GM12878 (cell line): ENCODE measurements around the gene RAD17. TPM values are rescaled to one million over a fixed set of nuclear protein-coding genes. Genes with fewer than 3 reads are reported as not detected.

Experiments used
- ATAC-seq: fragments of 200-7000 bp; cut with Tn5 transposase; 3 replicates; pipeline ENCODE4 v1.9.1; 2020; ENCODE audit warnings: mild to moderate bottlenecking, moderate library complexity
- BruUV-seq: library from RNA; stranded (reverse); fragments of 400-500 nt; replicated peaks from 2 replicates; lab custom pipeline; 2021; lab: Mats Ljungman, UMichigan
- CTCF ChIA-PET: fragments of 300-600 bp; sonication (Branson Sonifier 250); formaldehyde crosslinking; extraction: SDS; loops from one replicate; lab custom pipeline; 2021; ENCODE audit warnings: inconsistent platforms; lab: Yijun Ruan, JAX
- POLR2A ChIA-PET: fragments of 350-600 bp; formaldehyde crosslinking; extraction: SDS; loops from one replicate; lab custom pipeline; 2021; ENCODE audit warnings: inconsistent platforms; lab: Charles Lee
- RAD21 ChIA-PET: fragments of 300-600 bp; sonication (Branson Sonifier 250); formaldehyde crosslinking; loops from one replicate; lab custom pipeline; 2023; ENCODE audit warnings: antibody characterized with exemption; ENCODE audit not compliant: unreplicated experiment; lab: Charles Lee
- SMC1A ChIA-PET: fragments of 300-600 bp; sonication (Branson Sonifier 250); formaldehyde crosslinking; loops from one replicate; lab custom pipeline; 2023; ENCODE audit not compliant: unreplicated experiment, uncharacterized antibody; lab: Charles Lee
- DNase-seq: peaks from one replicate; pipeline ENCODE4 v3.0.0-alpha.2; 2011; ENCODE audit warnings: low read depth, low spot score
- FAIRE-seq: peaks from 3 replicates; lab custom pipeline; 2011; peaks lifted over from hg19 to GRCh38; lab: Jason Lieb, UNC
- H2AFZ ChIP-seq: 2 replicates; pipeline ENCODE4 v1.6.0; 2011; ENCODE audit warnings: low read depth, low read length, control low read depth; ENCODE audit not compliant: control insufficient read depth
- H3K27ac ChIP-seq: 2 replicates; pipeline ENCODE4 v1.5.1; 2011; ENCODE audit warnings: control low read depth; ENCODE audit not compliant: control insufficient read depth, insufficient read depth
- H3K27me3 ChIP-seq, 2 experiments: replicated peaks in 1 of 2; 2 replicates each; pipeline versions ENCODE4 v1.6.0 to v1.6.1; 2011; ENCODE audit warnings: low read length in 1 of 2; ENCODE audit not compliant: control insufficient read depth in 2 of 2, insufficient read depth in 2 of 2
- H3K36me3 ChIP-seq, 2 experiments: 2 replicates each; pipeline ENCODE4 v1.5.1; 2011; ENCODE audit warnings: low read length in 1 of 2; ENCODE audit not compliant: control insufficient read depth in 2 of 2, insufficient read depth in 2 of 2
- H3K4me1 ChIP-seq: 2 replicates; pipeline ENCODE4 v1.6.1; 2011; ENCODE audit warnings: mild to moderate bottlenecking, low read length, moderate library complexity, mixed read lengths; ENCODE audit not compliant: control insufficient read depth, insufficient read depth
- H3K4me2 ChIP-seq: 2 replicates; pipeline ENCODE4 v1.6.0; 2011; ENCODE audit warnings: control low read depth; ENCODE audit not compliant: control insufficient read depth, insufficient read depth
- H3K4me3 ChIP-seq: fragments of 200-600 bp; sonication (generic); 2 replicates; pipeline ENCODE4 v1.5.1; 2016
- H3K79me2 ChIP-seq: 2 replicates; pipeline ENCODE4 v1.6.0; 2011; ENCODE audit warnings: low read length; ENCODE audit not compliant: control insufficient read depth, insufficient read depth
- H3K9ac ChIP-seq: 2 replicates; pipeline ENCODE4 v1.8.0; 2011; ENCODE audit warnings: low read length, control low read depth, mixed read lengths; ENCODE audit not compliant: control insufficient read depth, insufficient read depth
- H3K9me3 ChIP-seq: replicated peaks from 3 replicates; pipeline ENCODE4 v1.5.1; 2011; ENCODE audit warnings: mild to moderate bottlenecking, low read length; ENCODE audit not compliant: control insufficient read depth, insufficient read depth
- H4K20me1 ChIP-seq: 2 replicates; pipeline ENCODE4 v1.6.0; 2011; ENCODE audit not compliant: control insufficient read depth, insufficient read depth
- BRCA1 ChIP-seq: IDR thresholded peaks from 2 replicates; pipeline ENCODE4 v1.6.1; 2011; ENCODE audit warnings: low read depth, low read length, improper control_type of control experiment
- CHD1 ChIP-seq: IDR thresholded peaks from 2 replicates; pipeline ENCODE4 v1.6.1; 2012; ENCODE audit warnings: low read depth, low read length, improper control_type of control experiment
- EED ChIP-seq: sonication (generic); IDR thresholded peaks from 2 replicates; pipeline ENCODE4 v1.6.1; 2016; ENCODE audit warnings: antibody characterized with exemption, low read depth
- FOXM1 ChIP-seq: IDR thresholded peaks from 2 replicates; pipeline ENCODE4 v1.6.1; 2012; ENCODE audit warnings: low read depth, mild to moderate bottlenecking, inconsistent platforms, low read length, moderate library complexity
- IKZF2 ChIP-seq, 2 experiments: fragments of 450-650 bp; IDR thresholded peaks; 2 replicates each; pipeline ENCODE4 v1.6.1; 2017; ENCODE audit warnings: mild to moderate bottlenecking in 2 of 2, moderate library complexity in 2 of 2
- KLF5 ChIP-seq: fragments of 450-650 bp; IDR thresholded peaks from 2 replicates; pipeline ENCODE4 v1.6.1; 2014; ENCODE audit warnings: mild to moderate bottlenecking; ENCODE audit not compliant: partially characterized antibody
- PAX8 ChIP-seq: fragments of 450-650 bp; IDR thresholded peaks from 2 replicates; pipeline ENCODE4 v1.6.1; 2017; ENCODE audit warnings: mild to moderate bottlenecking, moderate library complexity
- RB1 ChIP-seq: fragments of 450-650 bp; formaldehyde crosslinking; IDR thresholded peaks from 2 replicates; pipeline ENCODE4 v1.6.1; 2017; ENCODE audit warnings: mild to moderate bottlenecking, borderline replicate concordance
- SMAD1 ChIP-seq: fragments of 450-650 bp; IDR thresholded peaks from 2 replicates; pipeline ENCODE4 v1.6.1; 2018; ENCODE audit warnings: mild to moderate bottlenecking, low read depth; ENCODE audit not compliant: partially characterized antibody
- SP1 ChIP-seq: IDR thresholded peaks from one replicate; pipeline ENCODE4 v1.6.1; 2011; ENCODE audit warnings: low read depth, low read length
- YBX1 ChIP-seq: fragments of 450-650 bp; IDR thresholded peaks from 2 replicates; pipeline ENCODE4 v1.6.1; 2016; ENCODE audit warnings: antibody characterized with exemption
- ZBTB11 ChIP-seq: fragments of 450-650 bp; formaldehyde crosslinking; IDR thresholded peaks from 2 replicates; pipeline ENCODE4 v1.5.0; 2022; ENCODE audit warnings: mild to moderate bottlenecking, missing genetic modification characterization
- ZNF24 ChIP-seq: fragments of 450-650 bp; IDR thresholded peaks from 2 replicates; pipeline ENCODE4 v1.6.1; 2017; ENCODE audit warnings: antibody characterized with exemption, mild to moderate bottlenecking
- in situ Hi-C: fragments of 300-500 bp; cut with MboI; formaldehyde crosslinking; loops from 9 replicates; pipeline ENCODE4 v1.14.3; 2018; ENCODE audit warnings: mixed read lengths
- intact Hi-C: fragments of 100-400 bp; cut with micrococcal nuclease; formaldehyde crosslinking; loops from one replicate; pipeline ENCODE4 v1.14.2; 2022; ENCODE audit not compliant: unreplicated experiment
- polyA plus RNA-seq, 11 experiments: library from polyadenylated mRNA; depleted of rRNA in 4 of 11; unstranded in 6 of 11; stranded (reverse) in 5 of 11; fragments of >200 nt; fragmentation: Nextera tagmentation in 4 of 11; fragmentation: Illumina TruSeq in 1 of 11; extraction: Ambion mirVana in 4 of 11; extraction: Trizol in 1 of 11; gene quantifications; 1 replicate in 1 of 11; 2 replicates in 10 of 11; pipeline versions ENCODE4 v1.2.1 to v1.2.3, GENCODE V29; 2011 to 2016; ENCODE audit warnings: inconsistent platforms in 2 of 11, missing spikeins in 2 of 11, low read depth in 1 of 11
- total RNA-seq, 4 experiments: library from RNA; depleted of rRNA in 3 of 4; stranded (reverse); fragments of >200 nt in 3 of 4; fragmentation: Illumina TruSeq in 1 of 4; extraction: Trizol in 1 of 4; gene quantifications; 2 replicates each; pipeline versions ENCODE4 v1.2.1 to v1.2.3, GENCODE V29; 2013 to 2021
- TF ChIP-seq, protein P1 (sequence below): fragments of 450-650 bp; IDR thresholded peaks from 2 replicates; pipeline ENCODE4 v1.6.1; 2018; ENCODE audit warnings: borderline replicate concordance, mild to moderate bottlenecking; ENCODE audit not compliant: partially characterized antibody

RAD17 gene
- total and polyA plus RNA-seq, 10 of the 15 experiments (the other 5 are each of a cell fraction or from before 2014, with no cell fraction given): 23.9 to 55.4 (median 44.5) TPM

GRCh38 chr5:69374911-69375446 is 5.4 kb downstream of the RAD17 start (continued):
- TF ChIP-seq IKZF2 (IDR thresholded peaks at IDR 0.05) (peak; percentile 77 to 84), EED (0 out of 2 replicates have a peak, but pooled peaks have one; percentile 36), YBX1 (no peak), RB1 (no peak), FOXM1 (peak; percentile 71), ZNF24 (peak; percentile 56; the same call in 1 of the 2 replicates), CHD1 (no peak)
- TF ChIP-seq, protein P1, sequence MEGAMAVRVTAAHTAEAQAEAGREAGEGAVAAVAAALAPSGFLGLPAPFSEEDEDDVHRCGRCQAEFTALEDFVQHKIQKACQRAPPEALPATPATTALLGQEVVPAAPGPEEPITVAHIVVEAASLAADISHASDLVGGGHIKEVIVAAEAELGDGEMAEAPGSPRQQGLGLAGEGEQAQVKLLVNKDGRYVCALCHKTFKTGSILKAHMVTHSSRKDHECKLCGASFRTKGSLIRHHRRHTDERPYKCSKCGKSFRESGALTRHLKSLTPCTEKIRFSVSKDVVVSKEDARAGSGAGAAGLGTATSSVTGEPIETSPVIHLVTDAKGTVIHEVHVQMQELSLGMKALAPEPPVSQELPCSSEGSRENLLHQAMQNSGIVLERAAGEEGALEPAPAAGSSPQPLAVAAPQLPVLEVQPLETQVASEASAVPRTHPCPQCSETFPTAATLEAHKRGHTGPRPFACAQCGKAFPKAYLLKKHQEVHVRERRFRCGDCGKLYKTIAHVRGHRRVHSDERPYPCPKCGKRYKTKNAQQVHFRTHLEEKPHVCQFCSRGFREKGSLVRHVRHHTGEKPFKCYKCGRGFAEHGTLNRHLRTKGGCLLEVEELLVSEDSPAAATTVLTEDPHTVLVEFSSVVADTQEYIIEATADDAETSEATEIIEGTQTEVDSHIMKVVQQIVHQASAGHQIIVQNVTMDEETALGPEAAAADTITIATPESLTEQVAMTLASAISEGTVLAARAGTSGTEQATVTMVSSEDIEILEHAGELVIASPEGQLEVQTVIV: no peak
- TF ChIP-seq, all 136 proteins: peak for 35

DNA sequence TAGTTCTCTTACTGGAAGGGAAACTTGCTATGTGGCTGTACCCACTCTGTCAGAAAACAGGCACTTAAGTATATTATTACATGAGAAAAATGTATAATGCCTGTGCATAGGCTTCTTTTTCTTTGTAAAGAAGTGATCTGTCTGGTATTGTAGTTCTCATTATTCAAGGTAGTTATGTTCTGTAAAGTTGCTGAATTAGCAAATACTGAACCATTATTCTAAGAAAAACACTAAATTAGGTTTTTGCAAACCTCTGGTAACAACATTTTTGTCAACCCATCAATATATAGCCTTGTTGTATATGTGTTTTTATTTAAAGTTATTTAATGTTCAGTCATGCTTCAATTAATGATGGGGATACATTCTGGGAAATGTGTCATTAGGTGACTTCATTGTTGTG is 8.8 kb downstream of the RAD17 start:
- Histone ChIP-seq H3K4me1 (peaks cover 12% of the 10 kb centered on the region), H3K9me3 (no peaks in the 10 kb centered on the region), H3K9ac (no peak overlapping the region), H3K27ac (no peak overlapping the region), H4K20me1 (no peaks in the 10 kb centered on the region), H3K27me3 (no peaks in the 10 kb centered on the region), H3K36me3 (peaks cover 4 to 17% of the 10 kb centered on the region in 2 experiments; a peak in 3 of 4 replicates), H2AFZ (no peak overlapping the region), H3K79me2 (peaks cover 18% of the 10 kb centered on the region), H3K4me2 (no peak overlapping the region), H3K4me3 (no peak overlapping the region)
- DNase-seq (no peak), FAIRE-seq (no peak), ATAC-seq (no peak)
- BruUV-seq: no TSS peak
- POLR2A ChIA-PET: no interaction called here
- CTCF ChIA-PET: no interaction called here
- RAD21 ChIA-PET: no interaction called here
- SMC1A ChIA-PET: interaction anchor here (1.1 to 1.5 kb wide), 2 partner anchors 10 to 17 kb away, joined by 3 to 5 read pairs; no protein-coding TSS in a partner anchor
- intact Hi-C loops (loop anchor here (10.0 kb wide), 2 partner anchors 56 to 116 kb away; partner anchors contain the start of gene OCLN), in situ Hi-C loops (no loop called here)
- TF ChIP-seq BRCA1: no peak
- TF ChIP-seq ZBTB11: no peak
- TF ChIP-seq PAX8: no peak
- TF ChIP-seq SMAD1: no peak
- TF ChIP-seq KLF5: no peak
- TF ChIP-seq SP1: no peak
